ENCODE measurements around the gene TNFRSF4. TPM values are rescaled to one million over a fixed set of nuclear protein-coding genes. Genes with fewer than 3 reads are reported as not detected.

Gene TNFRSF4
- total and polyA plus RNA-seq, 9 of the 15 experiments (the other 6 are each of a cell fraction or from before 2014, with no cell fraction given) = 0.07 to 0.44 (median 0.19) TPM; not detected in 5

- Histone ChIP-seq H3K27ac (ENCODE audit: extremely low read depth, low read depth, low read length) (no peak overlapping the region), H3K9ac (ENCODE audit: insufficient read depth in 1 of 2, low read depth in 2 of 2, low read length in 2 of 2) (peak overlapping the region in 1 of 2 experiments; percentile 56; a peak in 2 of 4 replicates), H3K36me3 (ENCODE audit: control insufficient read depth, insufficient read depth, low read length) (peaks cover 24% of the 10 kb centered on the region; the same call in 2 of the 3 replicates), H3K9me3 (replicated peaks; ENCODE audit: control insufficient read depth, insufficient read depth, low read depth, low read length) (peaks cover 9% of the 10 kb centered on the region), H3K4me1 (replicated peaks in 1 of 2; ENCODE audit: control insufficient read depth in 2 of 2, insufficient read depth in 2 of 2, low read length in 2 of 2) (peaks cover 6 to 86% of the 10 kb centered on the region in 2 experiments; a peak in 4 of 5 replicates), H3K4me2 (ENCODE audit: insufficient read depth, low read length) (no peak overlapping the region), H2AFZ (ENCODE audit: low read depth, low read length) (no peak overlapping the region), H3K4me3 (no peak overlapping the region), H3K27me3 (ENCODE audit: control insufficient read depth in 2 of 2, insufficient read depth in 2 of 2, low read length in 2 of 2) (no peaks in the 10 kb centered on the region), H3K79me2 (ENCODE audit: control insufficient read depth, insufficient read depth, low read length) (peaks cover 53% of the 10 kb centered on the region), H4K20me1 (replicated peaks; ENCODE audit: control insufficient read depth, insufficient read depth, low read length) (no peaks in the 10 kb centered on the region), H3K9me1 (ENCODE audit: control insufficient read depth, insufficient read depth, low read length) (no peaks in the 10 kb centered on the region)
- 87% methylated on average over 28 of the region's 28 CpGs for WGBS (ENCODE audit: insufficient coverage, low coverage, missing lambda C conversion rate)
- in situ Hi-C loops (cut with MboI) (no loop called here), intact Hi-C loops (cut with micrococcal nuclease) (loop anchor here (5.0 kb wide), 1 partner anchor 112 kb away; no protein-coding TSS in a partner anchor)
- no TSS peak for BruUV-seq (replicated peaks)
- DNase-seq (ENCODE audit: extremely low read depth in 1 of 4, low spot score in 3 of 4) (no peak), FAIRE-seq (no peak), ATAC-seq (no peak)
- TF ChIP-seq POLR2G (IDR thresholded peaks at IDR 0.05; ENCODE audit: low read depth, low read length) (peak; percentile 53), RBFOX2 (IDR thresholded peaks at IDR 0.05; ENCODE audit: low read depth, low read length) (peak; percentile 56), CHD1 (IDR thresholded peaks at IDR 0.05; ENCODE audit: low read length) (no peak), ATF4 (CRISPR knock-in tag; IDR thresholded peaks at IDR 0.05) (no peak), ZNF655 (CRISPR knock-in tag; IDR thresholded peaks at IDR 0.05) (no peak), STAT6 (CRISPR knock-in tag; IDR thresholded peaks at IDR 0.05) (no peak), CBFB (CRISPR knock-in tag; IDR thresholded peaks at IDR 0.05) (no peak)
- ChIA-PET POLR2A (interaction anchor here (0.7 kb wide), 1 partner anchor 119 kb away, joined by 3 read pairs; the partner anchor contains the start of gene C1orf159), CTCF (ENCODE audit: low intra/inter-chr PET ratio) (no interaction called here)
Observed at GRCh38 chr1:1234180-1234808, 20.3 kb upstream of the TNFRSF4 start.

All from K562 (cell line).